Suprapubic skin (tissue), 4 donors: ENCODE results near the gene WNT5B.

Experiments
- CTCF ChIP-seq, 2 donors: fragments of 200-600 bp in 1 of 2; fragments of 450-650 bp in 1 of 2; sonication (generic) in 1 of 2; IDR thresholded peaks; one replicate each; pipeline ENCODE4 v1.5.1; 2016 to 2019; ENCODE audit warnings: antibody characterized with exemption in 2 of 2, mild to moderate bottlenecking in 1 of 2, moderate library complexity in 1 of 2
- EP300 ChIP-seq: sonication (generic); formaldehyde crosslinking; IDR thresholded peaks from one replicate; pipeline ENCODE4 v1.6.1; 2017; ENCODE audit warnings: antibody characterized with exemption
- POLR2A ChIP-seq, 2 donors: fragments of 450-650 bp; IDR thresholded peaks; one replicate each; pipeline ENCODE4 v1.6.1; 2017; ENCODE audit warnings: antibody characterized with exemption in 2 of 2, mild to moderate bottlenecking in 2 of 2, moderate library complexity in 2 of 2
- POLR2AphosphoS5 ChIP-seq, 3 donors: sonication (generic); formaldehyde crosslinking; IDR thresholded peaks; one replicate each; pipeline ENCODE4 v1.6.1; 2017; ENCODE audit warnings: antibody characterized with exemption in 3 of 3

GRCh38 chr12:1655225-1655788, 26.3 kb downstream of the WNT5B start:
- no peak for TF ChIP-seq CTCF (IDR thresholded peaks at IDR 0.05)
- no peak for TF ChIP-seq POLR2A (IDR thresholded peaks at IDR 0.05)
- no peak for TF ChIP-seq EP300
- TF ChIP-seq POLR2AphosphoS5 (IDR thresholded peaks at IDR 0.05) = no peak
